BJ (cell line): Measurements from ENCODE around the gene CCDC117. TPM values are rescaled to one million over a fixed set of nuclear protein-coding genes. Genes with fewer than 3 reads are reported as not detected.

Source experiments
- CTCF ChIA-PET: fragments of 350-600 bp; formaldehyde crosslinking; extraction: SDS; loops from one replicate; lab custom pipeline; 2021; ENCODE audit warnings: antibody characterized with exemption, inconsistent platforms; lab: Yijun Ruan, JAX
- POLR2A ChIA-PET: fragments of 300-600 bp; sonication (Branson Sonifier 250); formaldehyde crosslinking; extraction: SDS; loops from one replicate; lab custom pipeline; 2021; ENCODE audit warnings: antibody characterized with exemption; lab: Charles Lee
- DNase-seq: peaks from one replicate; pipeline ENCODE4 v3.0.0-alpha.2; 2011; ENCODE audit warnings: low read depth
- H3K27me3 ChIP-seq: 2 replicates; pipeline ENCODE4 v1.6.0; 2011; ENCODE audit warnings: low read length; ENCODE audit not compliant: control insufficient read depth, insufficient read depth
- H3K36me3 ChIP-seq: 2 replicates; pipeline ENCODE4 v1.5.1; 2011; ENCODE audit warnings: low read length; ENCODE audit not compliant: control insufficient read depth, insufficient read depth
- H3K4me3 ChIP-seq: 2 replicates; pipeline ENCODE4 v1.5.1; 2011; ENCODE audit warnings: low read depth, mild to moderate bottlenecking, control low read depth, low read length
- CTCF ChIP-seq: IDR thresholded peaks from 2 replicates; pipeline ENCODE4 v1.5.1; 2011; ENCODE audit warnings: low read depth, mild to moderate bottlenecking, control low read depth, inconsistent platforms, low read length, moderate library complexity; ENCODE audit not compliant: insufficient read depth
- polyA plus RNA-seq: library from polyadenylated mRNA; depleted of rRNA; stranded (reverse); fragments of >200 nt; gene quantifications from 2 replicates; pipeline ENCODE4 v1.2.3, GENCODE V29; 2011

The CCDC117 gene
- polyA plus RNA-seq, 1 experiment = 4.5 TPM

GRCh38 chr22:28826921-28827320 is 54.4 kb downstream of the CCDC117 start:
- no peak overlapping the region for H3K4me3 ChIP-seq
- TF ChIP-seq CTCF = no peak
- ChIA-PET POLR2A (no interaction called here), CTCF (interaction anchor here (2.2 to 9.0 kb wide), 4 partner anchors 20 to 807 kb away, joined by 6 to 154 read pairs (median 28); no protein-coding TSS in a partner anchor)
- no peaks in the 10 kb centered on the region for H3K27me3 ChIP-seq
- H3K36me3 ChIP-seq = 0 out of 2 replicates have a peak, but pooled peaks cover 2% of the 10 kb centered on the region
- DNase-seq = no peak

GRCh38 chr22:28829358-28830181 is 57.1 kb downstream of the CCDC117 start:
- H3K36me3 ChIP-seq = 0 out of 2 replicates have a peak, but pooled peaks cover 2% of the 10 kb centered on the region
- POLR2A ChIA-PET = no interaction called here
- H3K27me3 ChIP-seq = no peaks in the 10 kb centered on the region
- DNase-seq = no peak
- CTCF ChIA-PET = interaction anchor here (0.7 to 9.0 kb wide), 33 partner anchors 8 to 949 kb away, joined by 3 to 154 read pairs (median 3); no protein-coding TSS in a partner anchor
- peak; percentile 92 for TF ChIP-seq CTCF
- H3K4me3 ChIP-seq = no peak overlapping the region

- CTCF ChIA-PET = interaction anchor here (0.9 to 9.0 kb wide), 15 partner anchors 11 to 950 kb away, joined by 3 to 154 read pairs (median 5); no protein-coding TSS in a partner anchor
- Histone ChIP-seq H3K27me3 (no peaks in the 10 kb centered on the region), H3K4me3 (no peak overlapping the region), H3K36me3 (0 out of 2 replicates have a peak, but pooled peaks cover 2% of the 10 kb centered on the region)
- no peak for TF ChIP-seq CTCF
- POLR2A ChIA-PET = no interaction called here
- no peak for DNase-seq
Observed at GRCh38 chr22:28830441-28830840, 57.9 kb downstream of the CCDC117 start.

- 0 out of 2 replicates have a peak, but pooled peaks cover 2% of the 10 kb centered on the region for H3K36me3 ChIP-seq
- TF ChIP-seq CTCF = no peak
- no peak for DNase-seq
- POLR2A ChIA-PET = no interaction called here
- CTCF ChIA-PET = interaction anchor here (1.4 to 9.0 kb wide), 6 partner anchors 12 to 811 kb away, joined by 3 to 154 read pairs (median 18); no protein-coding TSS in a partner anchor
- no peak overlapping the region for H3K4me3 ChIP-seq
- H3K27me3 ChIP-seq = no peaks in the 10 kb centered on the region
Observed at GRCh38 chr22:28831140-28832072, 58.9 kb downstream of the CCDC117 start.
